ENCODE measurements around the gene RAB33A. TPM values are rescaled to one million over a fixed set of nuclear protein-coding genes. Genes with fewer than 3 reads are reported as not detected.

RAB33A gene
- total RNA-seq: not detected in 2 replicates

GRCh38 chrX:130171446-130172126 is at the start of gene RAB33A:
TSS of gene RAB33A (plus strand) at chrX:130171962. CDS start at chrX:130172063, 101 bp downstream.

GRCh38 chrX:130165703-130166502 is 5.9 kb upstream of the RAB33A start, which contains the start of gene AIFM1:
TSS of gene AIFM1 (minus strand) at chrX:130165841. CDS start at chrX:130165656, 185 bp downstream.

Other genes starting within 250 kb of the RAB33A start
- 1.7 and 2.2 TPM in 2 replicates for gene BCORL1, start 189.3 kb upstream of the RAB33A start, total RNA-seq
- gene ELF4, start 61.5 kb upstream of the RAB33A start, total RNA-seq: 16.9 and 19.4 TPM in 2 replicates
- 17.9 and 25.9 TPM in 2 replicates for gene AIFM1, start 6.1 kb upstream of the RAB33A start, total RNA-seq
- gene ZNF280C, start 96.9 kb downstream of the RAB33A start, total RNA-seq: 2.2 and 3.7 TPM in 2 replicates
- 7.3 and 19.2 TPM in 2 replicates for gene SLC25A14, start 168.0 kb downstream of the RAB33A start, total RNA-seq
- gene GPR119, start 213.7 kb downstream of the RAB33A start, total RNA-seq: not detected in 2 replicates
- gene RBMX2, start 230.0 kb downstream of the RAB33A start, total RNA-seq: 20.1 and 27.9 TPM in 2 replicates

All from hair follicular keratinocyte (primary cell).